H1 (cell line): Measurements from ENCODE around the gene INPP5E. TPM values are rescaled to one million over a fixed set of nuclear protein-coding genes. Genes with fewer than 3 reads are reported as not detected.

ENCODE experiments used
- CTCF ChIA-PET: fragments of 300-600 bp; sonication (Branson Sonifier 250); formaldehyde crosslinking; loops from one replicate; lab custom pipeline; 2021; ENCODE audit not compliant: partially characterized antibody; lab: Charles Lee
- POLR2A ChIA-PET: fragments of 300-600 bp; sonication (Branson Sonifier 250); formaldehyde crosslinking; loops from one replicate; lab custom pipeline; 2021; ENCODE audit warnings: inconsistent platforms; ENCODE audit not compliant: partially characterized antibody; lab: Charles Lee
- DNase-seq, 2 experiments: peaks; one replicate each; pipeline versions ENCODE4 v3.0.0 to v3.0.0-alpha.2; 2010 to 2022; ENCODE audit warnings: low spot score in 2 of 2, low read depth in 1 of 2, mixed read lengths in 1 of 2
- FAIRE-seq: peaks from 2 replicates; lab custom pipeline; 2011; peaks lifted over from hg19 to GRCh38; lab: Jason Lieb, UNC
- H2AFZ ChIP-seq: 2 replicates; pipeline ENCODE4 v1.8.1; 2012; ENCODE audit warnings: low read length, inconsistent platforms
- H2AK5ac ChIP-seq: 2 replicates; pipeline ENCODE4 v1.6.1; 2013; ENCODE audit warnings: low read depth, low read length
- H2BK120ac ChIP-seq: replicated peaks from 2 replicates; pipeline ENCODE3; 2013; ENCODE audit warnings: low read depth, low read length, inconsistent platforms
- H2BK12ac ChIP-seq: 2 replicates; pipeline ENCODE4 v1.6.1; 2013; ENCODE audit warnings: low read depth, low read length
- H2BK15ac ChIP-seq: 2 replicates; pipeline ENCODE4 v1.6.1; 2013; ENCODE audit warnings: low read length
- H2BK20ac ChIP-seq: 2 replicates; pipeline ENCODE4 v1.6.1; 2013; ENCODE audit warnings: low read length
- H2BK5ac ChIP-seq: 2 replicates; pipeline ENCODE4 v1.6.1; 2013; ENCODE audit warnings: low read depth, low read length
- H3K14ac ChIP-seq: 2 replicates; pipeline ENCODE4 v1.6.1; 2013; ENCODE audit warnings: inconsistent platforms; ENCODE audit not compliant: insufficient read length
- H3K18ac ChIP-seq: 2 replicates; pipeline ENCODE4 v1.6.1; 2013; ENCODE audit warnings: low read length; ENCODE audit errors: extremely low read depth
- H3K23ac ChIP-seq: 2 replicates; pipeline ENCODE4 v1.6.1; 2013; ENCODE audit warnings: inconsistent platforms; ENCODE audit not compliant: insufficient read length
- H3K23me2 ChIP-seq: 2 replicates; pipeline ENCODE4 v1.6.1; 2013; ENCODE audit warnings: low read depth, low read length
- H3K27ac ChIP-seq: 2 replicates; pipeline ENCODE4 v1.6.1; 2011; ENCODE audit warnings: low read depth, low read length, inconsistent platforms
- H3K27me3 ChIP-seq, 4 experiments: replicated peaks in 1 of 4; 1 replicate in 1 of 4; 2 replicates in 3 of 4; pipeline versions ENCODE4 v1.6.1 to v1.8.1; 2011 to 2013; ENCODE audit warnings: low read length in 3 of 4, mild to moderate bottlenecking in 3 of 4, inconsistent platforms in 2 of 4, mixed read lengths in 2 of 4, moderate library complexity in 1 of 4; ENCODE audit not compliant: control insufficient read depth in 3 of 4, insufficient read depth in 3 of 4; ENCODE audit errors: extremely low read depth in 1 of 4
- H3K36me3 ChIP-seq, 4 experiments: 2 replicates each; pipeline versions ENCODE4 v1.6.1 to v1.8.1; 2011 to 2013; ENCODE audit warnings: mild to moderate bottlenecking in 4 of 4, low read length in 3 of 4, moderate library complexity in 2 of 4, control low read depth in 1 of 4, inconsistent platforms in 1 of 4; ENCODE audit not compliant: insufficient read depth in 4 of 4, control insufficient read depth in 2 of 4
- H3K4ac ChIP-seq: replicated peaks from 2 replicates; pipeline ENCODE3; 2013; ENCODE audit warnings: low read length, low read depth, mixed read lengths, inconsistent platforms; ENCODE audit not compliant: insufficient read length
- H3K4me1 ChIP-seq, 4 experiments: replicated peaks in 1 of 4; 1 replicate in 1 of 4; 2 replicates in 3 of 4; pipeline versions ENCODE4 v1.6.1 to v1.8.1; 2011 to 2013; ENCODE audit warnings: low read length in 3 of 4, inconsistent platforms in 2 of 4, mixed read lengths in 1 of 4; ENCODE audit not compliant: insufficient read depth in 4 of 4, control insufficient read depth in 3 of 4
- H3K4me2 ChIP-seq, 2 experiments: 2 replicates each; pipeline versions ENCODE4 v1.6.1 to v1.8.1; 2011 to 2013; ENCODE audit warnings: low read depth in 2 of 2, low read length in 2 of 2, control low read depth in 1 of 2, inconsistent platforms in 1 of 2, mild to moderate bottlenecking in 1 of 2; ENCODE audit not compliant: insufficient read depth in 1 of 2
- H3K4me3 ChIP-seq, 4 experiments: fragments of 200-600, 300-600 bp in 1 of 4; sonication (generic), shearing (Covaris generic), sonication (Bioruptor Twin) in 1 of 4; 2 replicates each; pipeline versions ENCODE4 v1.5.1 to v1.8.1; 2011 to 2016; ENCODE audit warnings: low read length in 4 of 4, low read depth in 3 of 4, control low read depth in 2 of 4, inconsistent platforms in 2 of 4, mild to moderate bottlenecking in 2 of 4, mixed read lengths in 1 of 4, moderate library complexity in 1 of 4; ENCODE audit not compliant: insufficient read depth in 2 of 4; ENCODE audit errors: extremely low read depth in 1 of 4
- H3K56ac ChIP-seq: replicated peaks from 2 replicates; pipeline ENCODE3; 2013; ENCODE audit warnings: low read depth, mild to moderate bottlenecking, mixed read lengths, low read length, inconsistent platforms; ENCODE audit not compliant: insufficient read length
- H3K79me1 ChIP-seq: 2 replicates; pipeline ENCODE4 v1.6.1; 2013; ENCODE audit warnings: low read depth, low read length, control low read depth
- H3K79me2 ChIP-seq, 2 experiments: 2 replicates each; pipeline versions ENCODE4 v1.6.1 to v1.8.1; 2012 to 2013; ENCODE audit warnings: low read length in 2 of 2, mild to moderate bottlenecking in 2 of 2, inconsistent platforms in 1 of 2; ENCODE audit not compliant: insufficient read depth in 2 of 2, control insufficient read depth in 1 of 2
- H3K9ac ChIP-seq, 4 experiments: replicated peaks in 1 of 4; 1 replicate in 1 of 4; 2 replicates in 3 of 4; pipeline versions ENCODE4 v1.6.1 to v1.8.1; 2011 to 2013; ENCODE audit warnings: low read depth in 3 of 4, low read length in 3 of 4, control low read depth in 2 of 4, mild to moderate bottlenecking in 2 of 4, moderate library complexity in 2 of 4, inconsistent platforms in 1 of 4; ENCODE audit errors: extremely low read depth in 1 of 4
- H3K9me3 ChIP-seq, 2 experiments: 2 replicates each; pipeline versions ENCODE4 v1.6.1 to v1.8.1; 2012 to 2013; ENCODE audit warnings: mild to moderate bottlenecking in 2 of 2, moderate library complexity in 2 of 2, control low read depth in 1 of 2, inconsistent platforms in 1 of 2, low read depth in 1 of 2, low read length in 1 of 2, mixed read lengths in 1 of 2; ENCODE audit not compliant: insufficient read depth in 2 of 2
- H4K20me1 ChIP-seq, 2 experiments: replicated peaks in 1 of 2; 2 replicates each; pipeline versions ENCODE3 to v1.8.1; 2011 to 2013; ENCODE audit warnings: inconsistent platforms in 2 of 2, low read length in 2 of 2, mild to moderate bottlenecking in 1 of 2; ENCODE audit not compliant: insufficient read depth in 2 of 2, control insufficient read depth in 1 of 2
- H4K5ac ChIP-seq: 2 replicates; pipeline ENCODE4 v1.6.1; 2013; ENCODE audit warnings: low read length, low read depth, mixed read lengths, inconsistent platforms; ENCODE audit not compliant: insufficient read length
- H4K8ac ChIP-seq: 2 replicates; pipeline ENCODE4 v1.8.0; 2013; ENCODE audit warnings: mild to moderate bottlenecking, moderate library complexity, low read length, inconsistent platforms; ENCODE audit not compliant: insufficient read depth; ENCODE audit errors: extremely low read depth
- H4K91ac ChIP-seq: replicated peaks from 2 replicates; pipeline ENCODE3; 2013; ENCODE audit warnings: low read length, mixed read lengths, inconsistent platforms; ENCODE audit not compliant: insufficient read length
- CHD1 ChIP-seq: IDR thresholded peaks from 2 replicates; pipeline ENCODE4 v1.6.1; 2012; ENCODE audit warnings: low read depth, low read length, improper control_type of control experiment
- WGBS, 2 experiments: shearing (Covaris generic) in 1 of 2; methylation state at CpG; one replicate each; pipeline versions ENCODE4 v1.1.6 to v1.1.7; 2013 to 2015; ENCODE audit warnings: low lambda C conversion rate in 2 of 2, mixed read lengths in 2 of 2, inconsistent platforms in 1 of 2, low coverage in 1 of 2, missing lambda C conversion rate in 1 of 2; ENCODE audit not compliant: insufficient replicate concordance in 2 of 2, insufficient coverage in 1 of 2, insufficient read length in 1 of 2; ENCODE audit errors: extremely low coverage in 1 of 2, missing lambda C conversion rate in 1 of 2; 5-methylcytosine and 5-hydroxymethylcytosine counted together
- polyA plus RNA-seq, 7 experiments: library from polyadenylated mRNA; depleted of rRNA in 3 of 7; stranded (reverse) in 5 of 7; unstranded in 2 of 7; fragments of >200 nt in 5 of 7; fragments of 200-250 nt in 2 of 7; gene quantifications; 1 replicate in 5 of 7; 2 replicates in 1 of 7; 4 replicates in 1 of 7; pipeline versions ENCODE4 v1.2.1 to v1.2.3, GENCODE V29; 2011 to 2013; ENCODE audit warnings: missing spikeins in 2 of 7, mixed read lengths in 2 of 7
- total RNA-seq: library from RNA; stranded (reverse); fragmentation: NEBNext Ultra II Directional; extraction: Animal tissue kit (Norgen Biotek cat#: 25700); gene quantifications from 2 replicates; pipeline ENCODE4 v1.2.1, GENCODE V29; 2021

Gene INPP5E
- total and polyA plus RNA-seq, 2 of the 8 experiments (the other 6 are each of a cell fraction or from before 2014, with no cell fraction given) = 8.7 to 11.3 TPM

DNA sequence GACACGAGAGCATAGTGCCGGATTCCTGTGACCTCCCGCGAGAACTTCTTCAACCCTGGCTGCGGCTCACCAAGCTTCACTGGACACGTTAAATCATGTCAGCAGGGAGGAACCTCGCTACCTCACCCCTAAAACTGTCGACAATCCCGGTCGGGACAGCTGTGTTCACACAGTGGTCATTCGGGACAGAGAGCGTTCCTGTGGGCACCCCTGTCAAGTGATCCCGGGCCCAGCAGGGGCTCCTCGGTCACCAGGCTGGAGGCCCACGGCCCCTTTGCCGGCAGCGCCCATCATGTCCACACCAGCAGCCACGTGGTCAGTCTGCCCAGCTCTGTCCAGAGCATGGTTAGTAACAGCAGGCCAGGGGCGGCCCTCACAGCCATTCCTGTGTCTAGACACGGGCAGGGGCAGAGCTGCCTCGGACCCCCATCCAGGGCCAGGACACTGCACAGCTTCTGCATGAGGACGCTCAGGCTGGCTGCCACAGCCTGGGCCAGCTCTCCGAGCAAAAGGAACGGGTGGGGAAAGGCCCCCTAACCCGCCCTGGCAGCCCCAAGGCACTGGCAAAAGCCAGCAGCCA, 3.5 kb downstream of the INPP5E start:
- no peak overlapping the region for H2BK15ac ChIP-seq
- no peak for TF ChIP-seq CHD1
- no peak overlapping the region for H2BK12ac ChIP-seq
- peaks cover 0 to 2% (median 0%) of the 10 kb centered on the region in 4 experiments; a peak in 2 of 7 replicates for H3K27me3 ChIP-seq
- CTCF ChIA-PET = interaction anchor here (0.8 to 1.9 kb wide), 6 partner anchors 9 to 236 kb away, joined by 3 to 5 read pairs (median 3); partner anchors contain the start of gene DNLZ
- no peak overlapping the region for H2BK120ac ChIP-seq
- no peak overlapping the region for H3K56ac ChIP-seq
- no peak overlapping the region for H4K91ac ChIP-seq
- H4K8ac ChIP-seq = no peak overlapping the region
- H3K4me2 ChIP-seq = no peak overlapping the region
- H3K4ac ChIP-seq = no peak overlapping the region
- no peak overlapping the region for H3K4me3 ChIP-seq
- no peak overlapping the region for H3K14ac ChIP-seq
- DNase-seq (no peak), FAIRE-seq (no peak)
- H3K79me1 ChIP-seq = peaks cover 13% of the 10 kb centered on the region
- no peak overlapping the region; the same call in 1 of the 2 replicates for H2BK5ac ChIP-seq
- POLR2A ChIA-PET = interaction anchor here (0.7 to 4.2 kb wide), 6 partner anchors 9 to 292 kb away, joined by 3 to 22 read pairs (median 3); no protein-coding TSS in a partner anchor
- no peak overlapping the region for H3K27ac ChIP-seq
- whole genome bisulfite sequencing, 2 experiments = 87% methylated on average over 23 of the region's 25 CpGs; no CpG with 5 or more reads in 1 of the 2 experiments
- no peak overlapping the region for H2BK20ac ChIP-seq
- peaks cover 0 to under 1% (median 0%) of the 10 kb centered on the region in 4 experiments; a peak in 2 of 8 replicates for H3K36me3 ChIP-seq
- H3K79me2 ChIP-seq = peaks cover 0 to 24% of the 10 kb centered on the region in 2 experiments; a peak in 1 of 4 replicates
- peaks cover 17 to 28% of the 10 kb centered on the region in 2 experiments for H4K20me1 ChIP-seq
- H2AFZ ChIP-seq = no peak overlapping the region
- H3K23me2 ChIP-seq = peaks cover 9% of the 10 kb centered on the region; the same call in 1 of the 2 replicates
- no peaks in the 10 kb centered on the region for H3K9me3 ChIP-seq
- H3K23ac ChIP-seq = no peak overlapping the region
- H3K4me1 ChIP-seq = peaks cover 0 to 7% (median 3%) of the 10 kb centered on the region in 4 experiments; a peak in 1 of 7 replicates
- no peak overlapping the region for H3K9ac ChIP-seq
- H4K5ac ChIP-seq = no peak overlapping the region
- no peak overlapping the region for H3K18ac ChIP-seq
- H2AK5ac ChIP-seq = no peak overlapping the region
